OCI-LY1 (cell line): Measurements from ENCODE around the gene PTGER3.

Source experiments
- CTCF ChIP-seq: fragments of 200-600 bp; sonication (generic), shearing (Covaris generic); IDR thresholded peaks from 2 replicates; pipeline ENCODE4 v1.5.1; 2017; ENCODE audit warnings: mild to moderate bottlenecking, antibody characterized with exemption, low read length, moderate library complexity, mixed read lengths
- EZH2 ChIP-seq: fragments of 200-600 bp; sonication (generic), shearing (Covaris generic); IDR thresholded peaks from 2 replicates; pipeline ENCODE4 v1.8.0; 2017; ENCODE audit warnings: borderline replicate concordance, mixed run types, mild to moderate bottlenecking, antibody characterized with exemption, low read length, moderate library complexity, mixed read lengths

GRCh38 chr1:71026093-71026492 lies 21.5 kb downstream of the PTGER3 start:
- TF ChIP-seq EZH2 (no peak), CTCF (no peak)
